Measurements from ENCODE around the gene BAIAP2L1. TPM values are rescaled to one million over a fixed set of nuclear protein-coding genes. Genes with fewer than 3 reads are reported as not detected.

The BAIAP2L1 gene
- total and polyA plus RNA-seq, 2 of the 8 experiments (the other 6 are each of a cell fraction or from before 2014, with no cell fraction given): 19.2 to 42.9 TPM

DNA sequence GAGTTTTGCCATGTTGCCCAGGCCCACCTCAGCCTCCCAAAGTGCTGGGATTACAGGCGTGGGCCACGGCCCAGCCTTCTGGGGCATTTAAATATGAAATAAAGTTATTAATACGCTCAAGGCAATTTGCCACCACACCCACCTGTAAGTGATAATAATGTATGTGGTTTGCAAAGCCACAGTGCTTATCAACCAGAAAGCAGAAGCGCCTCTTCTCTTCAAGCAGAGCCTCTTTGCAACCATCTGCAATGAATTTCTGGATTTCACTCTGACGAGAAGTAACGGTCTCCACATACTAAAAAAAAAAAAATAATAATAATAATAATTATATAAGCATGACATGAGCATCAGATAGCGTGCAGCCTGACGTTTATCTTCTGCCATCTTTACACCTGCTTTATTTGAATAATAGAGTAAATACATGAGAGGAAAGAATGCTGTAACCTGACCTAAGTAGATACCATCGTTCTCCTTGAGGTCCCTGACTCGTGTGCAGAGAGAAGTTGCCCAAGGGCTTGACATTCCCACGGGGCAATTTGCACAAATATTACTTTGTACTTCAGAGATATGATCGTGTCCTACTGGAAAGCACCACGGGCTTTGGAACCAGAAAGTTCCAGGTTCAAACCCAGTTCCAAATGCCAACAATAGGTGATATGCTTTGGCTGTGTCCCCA lies 85.4 kb downstream of the BAIAP2L1 start:
- no peaks in the 10 kb centered on the region for H3K4me1 ChIP-seq (replicated peaks in 1 of 4; ENCODE audit: control insufficient read depth in 3 of 4, insufficient read depth in 4 of 4, low read length in 3 of 4)
- no peaks in the 10 kb centered on the region for H3K79me1 ChIP-seq (ENCODE audit: low read depth, low read length)
- H4K91ac ChIP-seq (replicated peaks; ENCODE audit: insufficient read length, low read length): no peak overlapping the region
- 0 out of 4 replicates have a peak, but pooled peaks cover 0 to under 1% of the 10 kb centered on the region in 2 experiments for H3K79me2 ChIP-seq (ENCODE audit: control insufficient read depth in 1 of 2, insufficient read depth in 2 of 2, low read length in 2 of 2)
- H3K9me3 ChIP-seq (ENCODE audit: insufficient read depth in 2 of 2, low read depth in 1 of 2, low read length in 1 of 2): peaks cover 0 to 8% of the 10 kb centered on the region in 2 experiments; a peak in 1 of 4 replicates
- H3K4ac ChIP-seq (replicated peaks; ENCODE audit: insufficient read length, low read depth, low read length): no peak overlapping the region
- no peak overlapping the region for H2BK12ac ChIP-seq (ENCODE audit: low read depth, low read length)
- no peak overlapping the region for H3K56ac ChIP-seq (replicated peaks; ENCODE audit: insufficient read length, low read depth, low read length)
- no peak for TF ChIP-seq HDAC2 (IDR thresholded peaks at IDR 0.05; ENCODE audit: borderline replicate concordance in 1 of 2, low read depth in 2 of 2, low read length in 2 of 2)
- no peak overlapping the region for H3K27ac ChIP-seq (ENCODE audit: low read depth, low read length)
- no peak overlapping the region for H2BK15ac ChIP-seq (ENCODE audit: low read length)
- CTCF ChIA-PET (ENCODE audit: partially characterized antibody): interaction anchor here (1.2 to 1.7 kb wide), 2 partner anchors 7 to 20 kb away, joined by 3 to 4 read pairs; no protein-coding TSS in a partner anchor
- H2BK5ac ChIP-seq (ENCODE audit: low read depth, low read length): no peak overlapping the region
- FAIRE-seq: no peak
- H2AFZ ChIP-seq (ENCODE audit: low read length): no peak overlapping the region
- no peak overlapping the region for H4K8ac ChIP-seq (ENCODE audit: extremely low read depth, insufficient read depth, low read length)
- H3K4me2 ChIP-seq (ENCODE audit: insufficient read depth in 1 of 2, low read depth in 2 of 2, low read length in 2 of 2): no peak overlapping the region
- peaks cover 7 to 39% (median 21%) of the 10 kb centered on the region in 4 experiments; a peak in 6 of 8 replicates for H3K36me3 ChIP-seq (ENCODE audit: control insufficient read depth in 2 of 4, insufficient read depth in 4 of 4, low read length in 3 of 4)
- H2BK20ac ChIP-seq (ENCODE audit: low read length): no peak overlapping the region
- H4K20me1 ChIP-seq (replicated peaks in 1 of 2; ENCODE audit: control insufficient read depth in 1 of 2, insufficient read depth in 2 of 2, low read length in 2 of 2): peaks cover 2 to 4% of the 10 kb centered on the region in 2 experiments
- H3K9ac ChIP-seq (replicated peaks in 1 of 4; ENCODE audit: extremely low read depth in 1 of 4, low read depth in 3 of 4, low read length in 3 of 4): no peak overlapping the region
- 81% methylated on average over 13 of the region's 13 CpGs; no CpG with 5 or more reads in 1 of the 2 experiments for WGBS, 2 experiments (ENCODE audit: extremely low coverage in 1 of 2, insufficient coverage in 1 of 2, insufficient read length in 1 of 2, insufficient replicate concordance in 2 of 2, low coverage in 1 of 2, low lambda C conversion rate in 2 of 2, missing lambda C conversion rate in 1 of 2)
- H3K27me3 ChIP-seq (replicated peaks in 1 of 4; ENCODE audit: control insufficient read depth in 3 of 4, extremely low read depth in 1 of 4, insufficient read depth in 3 of 4, low read length in 3 of 4): no peaks in the 10 kb centered on the region
- no peak overlapping the region for H3K18ac ChIP-seq (ENCODE audit: extremely low read depth, low read length)
- POLR2A ChIA-PET (ENCODE audit: partially characterized antibody): no interaction called here
- no peak overlapping the region for H2BK120ac ChIP-seq (replicated peaks; ENCODE audit: low read depth, low read length)
- H4K5ac ChIP-seq (ENCODE audit: insufficient read length, low read depth, low read length): no peak overlapping the region
- no peak overlapping the region for H3K23ac ChIP-seq (ENCODE audit: insufficient read length)
- DNase-seq (ENCODE audit: low read depth in 1 of 2, low spot score in 2 of 2): no peak
- H2AK5ac ChIP-seq (ENCODE audit: low read depth, low read length): no peak overlapping the region
- no peaks in the 10 kb centered on the region for H3K23me2 ChIP-seq (ENCODE audit: low read depth, low read length)
- no peak overlapping the region for H3K4me3 ChIP-seq (ENCODE audit: extremely low read depth in 1 of 4, insufficient read depth in 2 of 4, low read depth in 3 of 4, low read length in 4 of 4)
- H3K14ac ChIP-seq (ENCODE audit: insufficient read length): no peak overlapping the region
